Measurements from ENCODE around the gene KMT2C.
"Not testable (repeated sequence)": the region's sequence is repeated elsewhere in the genome, so short reads cannot be mapped to it uniquely, and the experiment has no call there.

- not testable (repeated sequence) for TF ChIP-seq EZH2phosphoT487 (IDR thresholded peaks at IDR 0.05; ENCODE audit: insufficient read depth, low read depth); EZH2 (IDR thresholded peaks at IDR 0.05; ENCODE audit: insufficient read depth, poor library complexity, severe bottlenecking)
Observed at GRCh38 chr7:152469576-152469975, 33.8 kb upstream of the KMT2C start.
